Esophagus muscularis mucosa (tissue), 4 donors: ENCODE results near the gene DUSP22. TPM values are rescaled to one million over a fixed set of nuclear protein-coding genes. Genes with fewer than 3 reads are reported as not detected.

Source experiments
- DNase-seq: peaks from one replicate; pipeline ENCODE4 v3.0.0-alpha.2; 2017; ENCODE audit errors: extremely low spot score
- H3K27ac ChIP-seq, 4 donors: fragments of 200-600 bp; sonication (generic); replicated peaks in 1 of 4; 1 replicate in 3 of 4; 2 replicates in 1 of 4; pipeline ENCODE4 v1.5.1; 2016 to 2019; ENCODE audit warnings: mild to moderate bottlenecking in 1 of 4
- H3K27me3 ChIP-seq, 4 donors: fragments of 200-600 bp; sonication (generic); one replicate each; pipeline versions ENCODE4 v1.5.1 to v1.6.0; 2016 to 2019
- H3K36me3 ChIP-seq, 4 donors: fragments of 200-600 bp; sonication (generic); one replicate each; pipeline ENCODE4 v1.5.1; 2016 to 2019
- H3K4me1 ChIP-seq, 4 donors: fragments of 200-600 bp; sonication (generic); one replicate each; pipeline ENCODE4 v1.5.1; 2016 to 2019
- H3K4me3 ChIP-seq, 4 donors: fragments of 200-600 bp; sonication (generic); 1 replicate in 2 of 4; 2 replicates in 2 of 4; pipeline ENCODE4 v1.5.1; 2016 to 2019; ENCODE audit warnings: mild to moderate bottlenecking in 4 of 4, moderate library complexity in 1 of 4
- H3K9me3 ChIP-seq, 4 donors: fragments of 200-600 bp; sonication (generic); 1 replicate in 3 of 4; 2 replicates in 1 of 4; pipeline ENCODE4 v1.5.1; 2016 to 2019
- CTCF ChIP-seq, 3 experiments: fragments of 200-600 bp in 2 of 3; fragments of 450-650 bp in 1 of 3; sonication (generic) in 2 of 3; IDR thresholded peaks; one replicate each; pipeline ENCODE4 v1.5.1; 2017 to 2019; ENCODE audit warnings: antibody characterized with exemption in 3 of 3, mild to moderate bottlenecking in 2 of 3, moderate library complexity in 1 of 3
- EP300 ChIP-seq: sonication (generic); formaldehyde crosslinking; IDR thresholded peaks from one replicate; pipeline ENCODE4 v1.6.1; 2017; ENCODE audit warnings: antibody characterized with exemption
- POLR2A ChIP-seq: fragments of 450-650 bp; IDR thresholded peaks from one replicate; pipeline ENCODE4 v1.6.1; 2017; ENCODE audit warnings: antibody characterized with exemption, moderate library complexity, mild to moderate bottlenecking, low read depth
- POLR2AphosphoS5 ChIP-seq, 2 donors: sonication (generic); formaldehyde crosslinking; IDR thresholded peaks; one replicate each; pipeline ENCODE4 v1.6.1; 2017; ENCODE audit warnings: antibody characterized with exemption in 2 of 2
- WGBS: methylation state at CpG from one replicate; pipeline ENCODE4 v1.1.5; 2018; 5-methylcytosine and 5-hydroxymethylcytosine counted together
- intact Hi-C: fragments of 100-400 bp; cut with DNase I; formaldehyde crosslinking; loops from one replicate; pipeline ENCODE4 v1.15.1; 2023
- total RNA-seq, 4 donors: library from RNA; depleted of rRNA; stranded (reverse); fragments of >200 nt; gene quantifications; one replicate each; pipeline versions ENCODE4 v1.1.0 to v1.2.1, GENCODE V29; 2016

The DUSP22 gene
- total RNA-seq, 4 donors from 2014 or later: 67.7 to 95.6 (median 73.7) TPM

DNA sequence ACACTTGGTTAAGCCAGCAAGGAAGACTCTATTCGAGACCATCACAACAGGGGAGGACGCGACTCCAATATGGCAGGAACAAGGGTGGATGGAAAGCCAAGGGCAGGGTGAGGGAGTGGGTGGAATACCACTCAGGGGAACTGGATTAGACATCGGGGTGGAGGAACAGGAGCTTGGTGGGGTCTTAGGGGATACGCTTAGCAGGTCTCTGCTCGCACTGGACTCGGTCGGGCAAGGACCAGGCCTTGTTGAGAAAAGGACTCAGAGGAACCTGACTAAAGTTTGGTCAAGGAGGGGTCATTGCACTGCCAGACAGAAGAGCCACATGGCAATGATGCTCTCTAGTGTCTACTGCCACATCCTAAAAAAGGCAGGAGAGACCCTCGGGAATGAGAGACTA lies 10.5 kb downstream of the DUSP22 start:
- no peaks in the 10 kb centered on the region for H3K9me3 ChIP-seq
- peaks cover 0 to 16% (median 10%) of the 10 kb centered on the region in 4 donors for H3K36me3 ChIP-seq
- H3K4me3 ChIP-seq: no peak overlapping the region
- peaks cover 19 to 29% (median 25%) of the 10 kb centered on the region in 4 donors for H3K4me1 ChIP-seq
- 92% methylated on average over 9 of the region's 9 CpGs for WGBS
- TF ChIP-seq CTCF (IDR thresholded peaks at IDR 0.05) (no peak), POLR2AphosphoS5 (IDR thresholded peaks at IDR 0.05) (no peak), POLR2A (no peak), EP300 (no peak)
- H3K27me3 ChIP-seq: peaks cover 0 to 3% (median 0%) of the 10 kb centered on the region in 4 donors
- no peak for DNase-seq
- intact Hi-C loops: no loop called here
- no peak overlapping the region for H3K27ac ChIP-seq

DNA sequence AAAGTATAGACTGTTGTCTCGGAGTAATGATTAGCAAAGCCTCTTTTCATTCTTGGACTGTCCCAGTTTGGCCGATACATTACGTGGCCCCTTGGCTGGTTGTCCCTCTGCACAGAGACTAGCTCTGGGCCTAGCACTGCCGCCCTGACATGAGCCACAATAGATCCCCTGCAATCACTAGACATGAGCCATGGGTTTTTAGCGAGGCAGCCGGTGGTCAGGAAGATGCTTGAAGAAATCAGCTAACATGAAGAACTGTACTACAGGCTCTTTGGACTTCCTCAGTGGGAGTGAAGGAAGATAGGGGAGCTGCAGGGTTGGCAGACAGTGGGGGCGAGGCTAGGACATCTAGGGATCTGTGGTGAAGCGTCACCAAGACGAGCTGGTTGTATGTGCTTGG lies 11.0 kb downstream of the DUSP22 start:
- Histone ChIP-seq H3K36me3 (peaks cover 0 to 16% (median 10%) of the 10 kb centered on the region in 4 donors), H3K27me3 (peaks cover 0 to 3% (median 0%) of the 10 kb centered on the region in 4 donors), H3K27ac (no peak overlapping the region), H3K9me3 (no peaks in the 10 kb centered on the region), H3K4me1 (peaks cover 14 to 27% (median 22%) of the 10 kb centered on the region in 4 donors), H3K4me3 (no peak overlapping the region)
- intact Hi-C loops: no loop called here
- no peak for TF ChIP-seq EP300
- TF ChIP-seq POLR2A: no peak
- no peak for TF ChIP-seq CTCF (IDR thresholded peaks at IDR 0.05)
- TF ChIP-seq POLR2AphosphoS5 (IDR thresholded peaks at IDR 0.05): no peak
- DNase-seq: no peak
- 84% methylated on average over 9 of the region's 9 CpGs for WGBS

DNA sequence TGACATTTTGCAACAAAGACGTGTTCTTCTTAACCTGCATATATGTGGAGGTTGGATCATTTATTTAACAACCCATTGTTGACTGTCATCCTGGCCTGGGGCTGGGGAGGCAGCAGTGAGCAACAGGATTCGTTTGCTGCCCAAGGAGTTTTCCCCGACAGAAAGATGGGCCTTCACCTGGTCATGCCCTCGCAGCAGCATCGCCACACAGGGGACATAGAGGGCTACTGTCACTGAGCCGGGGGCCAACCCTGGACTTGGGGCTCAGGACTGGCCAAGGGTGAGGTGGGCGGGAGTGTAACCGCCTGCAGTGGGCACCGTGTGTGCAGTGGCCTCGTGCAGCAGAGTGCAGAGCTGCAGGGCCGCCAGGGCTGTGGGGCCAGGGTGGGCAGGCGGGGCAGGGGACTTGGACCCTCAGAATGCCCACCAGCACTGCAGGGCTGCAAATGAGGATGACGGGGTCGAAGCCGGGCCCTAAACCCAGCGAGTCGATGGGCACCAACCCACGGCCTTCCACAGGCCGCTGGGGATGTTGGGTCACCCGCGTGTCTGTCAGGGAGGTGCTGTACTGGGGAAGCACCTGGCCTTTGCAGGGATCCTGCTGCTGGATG lies 11.8 kb downstream of the DUSP22 start:
- intact Hi-C loops: no loop called here
- Histone ChIP-seq H3K36me3 (peaks cover 0 to 16% (median 10%) of the 10 kb centered on the region in 4 donors), H3K27ac (no peak overlapping the region), H3K4me3 (no peak overlapping the region), H3K9me3 (no peaks in the 10 kb centered on the region), H3K4me1 (peaks cover 6 to 22% (median 16%) of the 10 kb centered on the region in 4 donors), H3K27me3 (peaks cover 0 to 3% (median 0%) of the 10 kb centered on the region in 4 donors)
- WGBS: 84% methylated on average over 21 of the region's 21 CpGs
- DNase-seq: no peak
- no peak for TF ChIP-seq EP300
- no peak for TF ChIP-seq POLR2AphosphoS5 (IDR thresholded peaks at IDR 0.05)
- TF ChIP-seq POLR2A: no peak
- TF ChIP-seq CTCF (IDR thresholded peaks at IDR 0.05): no peak

DNA sequence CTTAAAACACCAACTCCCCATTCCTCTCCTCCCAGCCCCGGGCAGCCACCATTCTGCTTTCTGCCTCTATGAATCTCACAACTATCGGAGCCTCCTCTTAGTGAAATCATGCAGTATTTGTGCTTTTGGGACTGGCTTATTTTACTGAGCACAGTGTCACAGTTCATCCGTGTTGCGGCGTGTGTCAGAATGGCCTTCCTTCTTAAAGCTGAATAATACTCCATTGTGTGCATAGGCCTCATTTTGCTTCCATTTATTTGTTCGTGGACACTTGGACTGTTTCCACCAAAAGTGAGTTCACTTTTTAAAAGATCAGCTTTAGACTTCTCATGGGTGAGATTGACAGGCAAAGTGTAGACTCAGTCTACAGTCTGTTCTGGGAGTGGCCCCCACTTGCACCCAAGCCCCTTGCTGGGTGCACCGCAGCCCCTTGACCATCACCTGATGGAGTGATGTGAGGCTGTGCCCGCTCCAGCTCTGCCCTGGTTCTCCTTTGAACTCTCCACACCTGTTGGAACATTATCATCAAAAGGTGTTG lies 12.6 kb downstream of the DUSP22 start:
- WGBS: 81% methylated on average over 8 of the region's 8 CpGs
- peaks cover 0 to 3% (median 0%) of the 10 kb centered on the region in 4 donors for H3K27me3 ChIP-seq
- H3K27ac ChIP-seq: no peak overlapping the region
- peaks cover 0 to 16% (median 10%) of the 10 kb centered on the region in 4 donors for H3K36me3 ChIP-seq
- H3K4me3 ChIP-seq: no peak overlapping the region
- TF ChIP-seq POLR2A (no peak), EP300 (no peak), CTCF (IDR thresholded peaks at IDR 0.05) (no peak), POLR2AphosphoS5 (IDR thresholded peaks at IDR 0.05) (no peak)
- H3K4me1 ChIP-seq: peaks cover 6 to 22% (median 15%) of the 10 kb centered on the region in 4 donors
- no peak for DNase-seq
- no peaks in the 10 kb centered on the region for H3K9me3 ChIP-seq
- intact Hi-C loops: no loop called here
